NCI-H69 (cell line): ENCODE results near the gene ABLIM1.

Experiments
- DNase-seq: peaks from one replicate; lab custom pipeline; 2025; lab: John Stamatoyannopoulos, UW

ABLIM1 gene

DNA sequence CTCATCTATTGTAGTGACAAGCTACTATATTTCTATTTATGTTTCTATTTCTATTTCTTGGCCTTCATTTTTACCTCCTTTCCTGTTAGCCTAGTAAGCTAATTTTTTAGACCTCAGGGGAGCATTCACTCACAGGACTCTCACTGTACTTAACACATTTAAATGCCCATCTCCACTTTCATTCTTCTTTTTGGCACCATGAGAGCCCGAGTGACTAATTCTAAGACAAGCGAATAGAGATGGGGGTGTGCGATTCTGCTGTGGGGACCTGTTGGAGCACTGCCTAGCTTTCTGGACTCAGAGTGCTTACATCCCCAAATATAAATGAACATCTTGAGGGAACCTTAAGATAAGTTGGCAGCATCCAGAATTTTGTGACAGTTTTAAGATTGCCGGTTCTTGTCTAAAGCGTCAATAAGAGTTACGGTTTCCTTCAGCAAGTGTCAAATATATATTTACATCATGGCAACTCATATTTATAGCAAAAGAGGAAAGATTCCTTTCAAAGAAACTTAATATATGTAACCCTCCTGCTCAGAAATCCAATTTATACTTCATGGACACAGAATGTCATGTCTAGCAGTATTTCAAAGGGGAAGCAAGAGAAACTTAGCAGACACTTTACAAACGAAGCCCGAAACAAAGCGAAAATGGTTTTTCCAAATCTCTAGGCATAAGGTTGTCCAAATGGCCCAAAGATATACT lies 199.7 kb downstream of the ABLIM1 start:
- no peak for DNase-seq

DNA sequence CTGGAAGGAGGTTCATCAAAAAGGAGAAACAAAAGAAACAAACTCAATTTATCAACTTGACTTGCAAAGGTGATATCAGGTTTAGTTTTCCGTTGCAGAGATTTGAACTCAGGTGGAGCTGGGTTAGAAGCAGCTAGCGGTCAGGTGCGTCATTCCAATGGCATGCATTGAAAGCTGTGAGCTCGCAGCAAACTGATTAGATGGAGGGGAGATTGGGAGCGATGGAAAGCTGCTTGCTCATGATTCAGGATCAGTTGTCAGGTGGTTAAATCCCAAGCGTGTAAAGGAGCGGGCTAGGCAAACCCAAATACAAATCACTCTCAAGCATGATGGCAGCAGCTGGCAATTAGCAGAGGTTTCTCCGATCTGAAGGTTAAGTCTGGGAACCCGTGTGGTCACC lies 204.5 kb downstream of the ABLIM1 start:
- no peak for DNase-seq

DNA sequence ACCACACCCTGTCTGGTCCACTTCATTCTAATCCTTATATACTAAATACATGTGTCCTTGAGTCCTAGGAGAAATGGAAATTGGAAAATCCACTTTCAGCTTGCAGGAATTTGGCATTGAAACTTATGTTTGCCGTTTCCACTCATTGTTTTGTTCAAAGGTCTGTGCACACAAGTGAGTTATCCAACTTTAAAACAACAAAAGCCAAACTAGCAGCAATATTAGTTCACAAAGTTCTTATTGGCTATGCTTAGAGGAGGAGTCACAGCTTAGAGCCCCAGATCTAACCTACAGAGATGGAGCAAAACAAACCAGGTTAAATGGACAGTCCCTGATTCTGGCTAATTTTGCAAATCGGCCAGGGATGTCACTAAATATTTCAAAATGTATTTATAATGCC lies 209.2 kb downstream of the ABLIM1 start:
- no peak for DNase-seq

DNA sequence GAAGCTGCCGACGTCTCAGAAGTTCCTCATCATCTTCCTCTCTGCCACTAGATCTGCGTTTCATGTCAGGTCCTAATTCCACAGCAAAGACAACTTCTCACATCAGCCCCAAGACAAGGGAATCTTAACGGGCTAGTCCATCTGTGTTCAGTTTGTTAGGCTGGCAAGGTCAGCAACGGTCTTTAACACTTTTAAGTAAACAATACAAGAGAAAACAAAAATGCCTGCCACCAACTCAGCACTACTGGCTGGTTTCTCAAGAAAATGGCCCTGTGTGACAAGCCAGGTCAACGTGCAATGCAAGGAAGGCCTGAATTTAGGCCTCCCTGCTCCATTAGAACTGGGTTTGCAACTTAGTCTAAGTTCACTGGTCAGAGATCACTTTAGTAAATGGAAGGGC lies 212.7 kb downstream of the ABLIM1 start:
- no peak for DNase-seq

DNA sequence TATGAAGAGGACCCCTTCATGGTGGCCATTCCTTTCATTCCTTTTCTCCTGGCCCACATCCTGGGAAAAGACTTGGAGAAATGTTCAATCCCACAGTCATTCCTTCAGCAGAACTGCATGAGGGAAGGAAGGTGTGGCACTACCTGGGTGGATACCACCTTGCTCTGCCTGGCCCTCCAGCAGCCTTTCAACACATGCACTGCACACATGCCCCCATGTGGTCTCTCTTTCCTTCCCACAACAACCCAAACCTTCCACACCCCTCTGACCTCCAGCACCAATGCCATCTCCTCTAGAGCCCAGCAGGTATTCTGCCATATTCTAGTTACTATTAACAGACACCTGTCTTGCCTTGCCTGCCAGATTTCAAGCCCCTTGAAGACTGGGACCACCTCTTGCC lies 213.3 kb downstream of the ABLIM1 start:
- no peak for DNase-seq

DNA sequence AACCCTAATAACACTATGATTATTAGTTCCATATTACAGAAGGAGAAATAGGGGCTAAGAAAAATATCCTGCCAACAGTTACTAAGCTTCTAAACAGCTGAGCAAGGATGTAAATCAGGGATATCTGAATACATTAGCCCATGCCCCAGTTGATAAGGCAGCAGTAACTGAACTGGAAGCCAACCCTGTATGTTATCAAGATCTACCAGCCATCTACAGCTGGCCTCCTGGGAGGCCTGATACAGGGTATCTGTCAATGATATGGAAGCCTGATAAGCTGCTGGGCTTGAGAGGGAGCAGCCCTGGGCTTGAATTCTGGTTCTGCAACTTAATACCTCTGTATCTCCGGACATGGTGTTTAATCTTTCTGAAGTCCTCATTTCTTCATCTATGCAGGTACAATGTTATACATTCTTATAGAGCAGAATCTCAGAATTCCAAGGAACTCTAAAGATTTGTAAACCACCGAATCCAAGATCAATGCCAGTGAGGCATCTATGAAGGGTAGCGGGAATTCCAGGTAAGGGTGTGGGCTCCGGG lies 215.9 kb downstream of the ABLIM1 start:
- no peak for DNase-seq

DNA sequence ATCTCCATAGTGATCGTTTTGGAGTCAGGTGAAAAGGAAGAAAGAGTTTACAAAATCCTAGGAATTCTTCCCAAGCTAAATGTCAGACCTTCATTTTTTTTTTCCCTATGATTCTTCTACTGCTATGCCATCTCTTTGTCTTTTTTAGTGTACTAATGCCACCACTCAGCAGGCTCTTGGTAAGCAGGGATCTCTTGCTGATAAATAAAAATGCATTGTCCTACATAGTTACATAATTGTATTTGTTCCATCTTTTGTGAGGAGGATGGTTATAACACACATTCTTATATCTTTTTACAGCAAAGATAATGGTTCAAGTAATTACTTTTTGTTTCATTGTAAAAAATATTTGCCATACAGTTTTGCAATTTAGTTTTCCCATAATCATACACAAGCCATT lies 217.0 kb downstream of the ABLIM1 start:
- DNase-seq = no peak

DNA sequence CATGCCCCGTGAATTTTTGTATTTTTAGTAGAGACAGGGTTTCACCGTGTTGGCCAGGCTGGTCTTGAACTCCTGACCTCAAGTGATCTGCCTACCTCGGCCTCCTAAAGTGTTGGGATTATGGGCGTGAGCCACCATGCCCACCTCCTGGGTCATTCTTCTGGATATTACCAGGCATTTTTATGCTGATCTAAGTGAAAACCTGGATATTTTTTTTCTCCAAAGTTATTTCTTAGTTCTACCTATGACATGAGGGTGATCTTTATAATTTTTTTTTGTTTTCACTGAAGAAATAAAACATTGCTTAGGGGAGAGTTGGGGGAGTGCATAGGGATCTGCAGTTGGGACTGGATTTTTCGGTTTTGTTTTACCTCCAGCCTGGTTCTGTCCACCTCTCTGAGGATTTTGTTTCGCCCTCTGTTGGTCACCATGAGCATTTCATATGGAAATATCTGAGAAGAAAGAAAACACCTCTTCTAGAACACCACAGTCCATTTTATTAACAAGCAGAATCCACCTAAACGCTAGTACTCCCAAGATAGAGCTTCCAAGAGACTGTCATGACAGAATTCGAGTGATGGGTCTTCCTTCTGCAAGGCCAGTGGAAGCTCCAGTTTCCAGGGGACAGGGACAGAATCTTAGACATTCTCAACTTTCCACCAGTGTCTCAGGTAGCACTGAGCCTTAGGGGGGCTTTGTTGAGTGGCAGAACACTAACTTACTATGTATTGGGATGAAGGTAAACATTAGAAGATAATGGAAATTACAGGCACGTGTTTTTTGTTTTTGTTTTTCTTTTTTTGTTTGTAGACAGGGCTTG lies 220.4 kb downstream of the ABLIM1 start:
- DNase-seq = no peak

DNA sequence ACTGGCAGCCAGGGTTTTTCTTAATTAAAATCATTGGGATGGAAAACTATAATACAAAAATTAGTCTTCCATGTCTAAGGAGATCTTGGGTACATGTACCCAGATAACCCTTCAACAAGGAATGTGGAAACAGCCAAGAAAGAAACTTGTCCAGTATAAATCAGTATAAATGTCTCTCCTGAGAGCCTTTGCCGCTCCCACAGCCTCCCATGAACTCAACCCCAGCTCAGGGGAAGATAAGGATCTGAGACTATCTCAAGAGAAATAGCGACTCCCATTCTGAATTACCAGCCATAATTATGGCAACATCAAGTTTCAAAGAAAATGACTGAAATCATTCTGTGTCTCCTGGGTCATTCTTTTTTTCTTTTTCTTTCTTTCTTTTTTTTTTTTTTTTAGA lies 221.1 kb downstream of the ABLIM1 start:
- no peak for DNase-seq

DNA sequence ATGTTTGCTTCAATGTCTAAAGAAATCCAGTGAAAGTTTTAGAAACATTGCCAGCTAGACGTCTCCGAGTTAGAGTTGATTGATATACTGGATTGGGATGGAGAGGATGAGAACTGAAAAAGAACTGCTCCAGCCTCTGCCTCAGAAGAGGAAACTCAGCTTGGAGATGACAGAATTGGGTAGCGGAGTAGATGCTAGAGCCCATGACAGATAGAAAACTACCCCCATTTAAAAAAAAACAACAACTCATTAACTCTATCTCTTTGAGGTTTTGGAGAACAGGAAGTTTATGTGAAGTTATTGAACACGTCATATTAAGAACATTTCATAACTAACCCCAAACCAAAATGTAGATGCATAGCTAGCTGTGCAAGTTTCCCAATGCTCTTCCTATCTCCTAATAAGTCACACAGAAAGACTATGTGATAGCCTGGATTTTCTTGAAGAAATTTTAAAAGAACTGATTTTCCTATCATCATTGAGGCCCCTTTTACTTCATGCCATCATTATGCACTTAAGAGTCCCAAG lies 225.4 kb downstream of the ABLIM1 start:
- DNase-seq = no peak

DNA sequence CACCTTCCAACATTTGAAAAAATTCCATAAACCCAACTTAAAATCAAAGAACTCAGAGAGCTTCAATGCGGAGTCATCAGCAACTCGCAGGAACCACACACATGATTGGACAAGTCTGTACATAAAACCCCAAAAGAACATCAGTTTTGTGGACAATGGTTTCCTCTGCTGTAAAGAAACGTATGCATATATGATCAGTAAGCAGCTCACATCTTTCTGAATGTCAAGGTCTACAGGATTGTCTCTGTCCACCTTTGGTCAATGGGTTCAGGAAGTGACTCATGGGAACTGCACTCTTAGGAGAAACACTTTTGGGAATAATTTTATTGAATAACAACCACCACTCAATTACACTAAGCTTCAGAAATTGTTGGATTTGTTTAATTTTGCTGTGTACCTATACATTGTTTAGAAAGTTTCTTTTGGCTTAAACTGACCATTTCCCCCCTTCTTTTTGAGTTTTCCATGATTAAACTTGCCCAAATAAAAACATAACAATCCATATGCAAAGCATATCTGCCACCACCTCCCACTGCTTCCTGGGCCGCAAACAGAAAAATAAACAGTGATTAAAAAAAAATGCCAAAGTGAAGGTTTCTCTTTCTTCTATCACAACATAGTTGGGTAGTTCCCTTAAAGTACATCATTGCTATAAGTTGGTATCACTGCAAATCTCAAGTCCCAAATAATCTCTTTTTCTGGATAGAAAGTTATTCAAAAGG lies 226.5 kb downstream of the ABLIM1 start:
- DNase-seq = no peak

DNA sequence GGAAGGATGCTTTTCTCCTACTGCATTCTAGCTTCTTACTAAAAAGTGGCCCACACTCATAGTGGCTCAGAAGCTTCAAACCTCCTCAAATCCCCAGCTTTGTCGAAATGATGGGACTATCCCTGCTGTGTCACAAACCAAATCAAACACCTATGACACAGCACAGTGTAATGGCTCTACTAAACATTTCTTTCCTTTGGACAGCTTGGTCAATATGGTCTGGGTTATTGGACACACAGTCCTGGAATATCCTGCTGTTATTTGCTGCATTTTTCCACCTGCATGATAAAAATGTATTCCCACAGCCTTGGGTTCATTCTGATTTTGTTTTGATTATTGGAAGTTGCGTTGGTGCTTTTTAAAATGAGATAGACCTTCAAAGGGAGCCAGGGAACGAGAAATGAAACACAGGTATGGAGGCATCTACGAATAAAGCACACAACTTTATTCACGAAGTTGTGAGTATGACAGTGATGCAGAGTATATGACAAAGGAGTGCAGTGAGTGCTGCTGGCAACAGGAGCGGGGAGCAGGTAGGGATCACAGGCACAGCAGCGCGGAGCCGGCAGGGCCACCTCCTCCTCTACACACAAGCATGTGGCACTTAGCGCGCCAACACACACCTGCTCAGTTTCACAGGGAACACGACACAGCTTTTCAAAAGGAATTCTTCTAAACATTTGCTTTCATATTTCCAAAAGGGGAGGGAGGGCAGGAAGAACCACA lies 227.2 kb downstream of the ABLIM1 start:
- DNase-seq = no peak

DNA sequence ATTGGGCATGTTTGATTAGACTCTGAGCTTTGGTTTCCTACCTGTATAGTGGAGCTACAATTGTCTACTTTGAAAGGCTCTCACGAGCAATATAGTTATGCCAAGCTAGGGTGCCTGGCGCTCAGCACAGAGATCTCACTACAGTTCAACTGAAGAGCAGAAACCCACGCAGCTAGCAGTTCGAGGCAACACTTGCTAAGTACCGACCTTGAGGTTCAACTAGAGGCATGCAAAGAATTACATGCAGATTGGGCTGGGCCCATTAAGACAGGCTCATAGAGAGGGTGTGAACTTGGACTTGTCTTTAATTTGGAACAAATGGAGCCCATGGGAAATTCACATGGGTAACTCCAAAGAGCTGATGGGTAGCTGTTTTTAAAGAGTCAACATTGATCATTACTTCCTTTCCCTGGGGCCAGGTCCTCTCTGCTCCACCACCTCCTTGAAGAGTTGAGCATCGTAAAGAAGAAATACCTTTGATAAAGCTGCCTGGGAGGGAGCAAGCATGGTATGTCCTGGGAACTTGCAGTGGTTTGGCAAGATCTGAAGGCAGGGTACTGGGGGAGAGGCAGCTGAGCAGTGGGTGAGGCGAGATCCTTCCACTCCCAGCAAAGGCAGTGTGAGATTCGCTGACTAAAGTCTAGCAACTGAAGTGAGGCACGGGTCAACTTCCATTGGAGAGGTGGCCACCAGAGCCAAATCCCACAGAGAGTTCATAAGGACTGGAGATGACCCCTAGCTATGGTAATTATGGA lies 228.3 kb downstream of the ABLIM1 start:
- no peak for DNase-seq

DNA sequence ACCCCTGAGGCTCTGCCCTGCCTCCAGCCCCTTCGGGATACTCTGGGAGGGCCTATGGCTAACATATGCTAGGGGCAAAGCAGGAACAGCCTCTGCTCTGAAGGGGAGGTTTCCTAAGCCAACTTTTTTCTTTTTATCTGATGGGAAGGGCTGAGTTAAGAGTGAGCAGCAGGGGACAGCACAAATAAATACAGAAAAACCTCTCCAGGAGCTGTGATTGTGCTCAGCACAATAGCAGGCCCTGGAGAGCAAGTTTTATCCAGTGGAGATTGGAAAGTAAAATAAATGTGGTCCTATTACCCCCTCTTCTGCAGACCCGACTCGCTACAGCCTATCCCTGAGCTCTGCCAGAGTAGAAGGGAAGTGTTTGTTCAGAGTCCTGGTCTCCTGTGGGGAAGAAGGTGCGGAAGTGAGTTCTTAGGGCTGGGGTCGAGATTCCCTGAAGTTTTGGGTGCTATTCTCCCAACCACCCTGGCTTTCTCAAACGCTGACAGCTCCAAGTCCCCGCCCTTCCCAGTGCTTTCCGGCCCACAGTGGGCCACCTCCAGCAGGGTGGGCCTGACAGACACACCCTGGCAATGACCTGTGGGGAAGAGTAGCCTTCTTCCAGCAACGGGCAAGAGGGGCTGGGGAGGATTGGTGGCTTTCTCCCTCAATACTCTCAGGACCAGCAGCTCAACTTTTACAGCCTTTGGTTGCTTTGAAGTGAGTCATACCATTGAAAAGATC lies 230.8 kb downstream of the ABLIM1 start:
- DNase-seq = no peak

DNA sequence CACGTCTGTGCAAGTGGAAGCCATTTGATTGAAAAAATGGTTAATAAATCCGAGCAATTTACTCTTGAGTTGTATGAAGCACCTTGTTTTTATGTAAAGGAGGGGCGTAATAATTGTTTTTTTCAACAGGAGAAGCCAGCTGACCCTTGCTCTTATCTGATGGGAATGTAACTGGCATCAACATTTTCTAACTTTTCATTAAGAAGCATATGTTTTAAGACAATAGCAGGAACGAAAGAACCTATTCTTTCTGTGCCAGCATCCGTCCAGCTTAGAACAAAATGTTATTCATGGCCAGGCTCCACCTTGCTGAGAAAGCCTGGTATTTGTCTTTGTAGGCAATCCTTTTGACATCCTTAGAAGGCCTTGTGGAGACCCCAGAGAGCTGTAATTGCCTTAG lies 231.6 kb downstream of the ABLIM1 start:
- DNase-seq = no peak

DNA sequence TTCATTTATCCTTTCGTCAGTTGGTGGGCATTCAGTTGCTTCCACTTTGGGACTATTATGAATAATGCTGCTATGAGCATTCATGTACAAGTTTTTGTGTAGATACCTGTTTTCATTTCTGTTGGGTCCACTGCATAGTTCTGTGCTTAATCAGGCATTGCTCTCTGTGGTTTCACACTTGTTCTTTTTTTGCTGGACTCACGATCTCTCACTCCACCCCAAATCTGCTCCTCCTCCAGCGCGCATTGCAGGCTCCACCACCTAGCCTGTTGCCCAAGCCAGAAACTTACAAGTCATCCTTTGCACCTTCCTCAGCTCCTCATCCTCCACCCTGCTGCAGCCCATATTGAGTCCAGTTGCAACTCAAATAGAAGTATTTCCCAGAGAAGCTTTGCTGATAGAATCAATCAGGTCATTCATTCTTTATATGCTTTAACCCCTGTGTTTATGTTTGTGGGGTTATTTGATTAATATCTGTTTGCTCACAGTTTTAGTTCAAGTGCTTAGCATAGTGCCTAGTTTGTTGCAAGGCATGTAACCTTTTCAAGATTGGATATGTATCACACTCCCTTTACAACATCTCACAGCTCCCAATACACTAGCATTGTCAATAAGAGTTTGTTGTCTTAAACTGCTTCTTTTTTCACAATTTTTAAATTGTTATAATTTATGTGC lies 237.1 kb downstream of the ABLIM1 start:
- no peak for DNase-seq

DNA sequence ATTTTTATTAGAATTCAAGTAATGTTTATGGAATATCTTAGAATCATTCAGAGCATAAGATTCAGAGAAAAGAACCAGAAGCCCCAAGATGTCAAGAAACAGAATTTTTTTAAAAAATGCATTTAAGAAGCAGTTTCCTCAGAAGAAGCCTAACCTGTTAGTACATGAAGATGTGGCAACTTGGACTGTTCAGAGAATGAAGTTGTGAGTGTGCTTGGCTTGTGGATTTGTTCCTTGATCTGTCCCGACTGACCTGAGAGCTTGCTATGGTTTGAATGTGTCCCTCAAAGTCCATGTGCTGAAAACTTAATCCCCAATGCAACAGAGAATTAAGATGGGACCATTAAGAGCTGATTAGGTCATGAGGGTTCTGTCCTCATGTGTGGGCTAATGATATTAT lies 240.0 kb downstream of the ABLIM1 start:
- no peak for DNase-seq

DNA sequence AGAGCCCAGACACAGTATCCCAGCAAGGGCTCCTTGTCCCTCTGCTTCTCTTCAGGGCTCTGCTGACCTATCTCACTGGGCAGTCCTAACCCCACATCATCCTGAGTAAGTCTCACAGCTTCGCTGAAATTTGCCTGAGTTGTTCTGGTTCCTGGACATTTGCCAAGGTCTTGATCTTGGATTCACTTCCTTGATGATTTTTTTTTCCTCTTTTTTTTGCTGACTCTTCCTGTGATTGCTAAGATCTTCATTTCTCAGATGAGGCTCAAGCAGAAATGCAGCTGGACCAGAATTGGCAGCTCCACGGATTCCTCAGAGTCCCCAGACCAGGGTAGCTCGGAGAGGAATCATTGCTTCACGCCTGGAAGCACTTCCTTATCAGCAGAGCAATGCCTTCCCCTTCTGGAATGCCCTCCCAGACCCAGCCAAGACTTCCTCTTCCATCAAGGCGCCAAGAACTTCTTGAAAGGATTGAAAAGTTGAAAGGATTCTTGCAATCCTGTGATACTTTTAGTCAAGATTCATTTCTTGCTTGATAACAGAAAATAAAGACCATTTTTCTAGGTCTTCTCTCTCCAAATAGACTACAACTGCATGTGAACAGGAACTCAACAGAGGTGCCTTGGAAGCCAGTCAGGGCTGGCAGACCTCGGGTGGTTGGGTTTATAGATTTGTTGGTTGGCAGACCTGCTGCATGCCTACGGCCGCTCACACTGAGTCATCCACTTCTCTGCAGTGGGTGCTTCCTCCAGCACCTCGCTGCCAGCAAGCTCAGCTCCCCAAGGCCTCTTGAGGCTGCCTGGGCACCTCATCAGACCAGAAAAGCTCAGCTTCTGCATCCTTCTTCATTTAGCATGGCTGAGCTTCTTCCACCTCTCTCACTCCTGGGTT lies 244.9 kb downstream of the ABLIM1 start:
- DNase-seq = no peak

DNA sequence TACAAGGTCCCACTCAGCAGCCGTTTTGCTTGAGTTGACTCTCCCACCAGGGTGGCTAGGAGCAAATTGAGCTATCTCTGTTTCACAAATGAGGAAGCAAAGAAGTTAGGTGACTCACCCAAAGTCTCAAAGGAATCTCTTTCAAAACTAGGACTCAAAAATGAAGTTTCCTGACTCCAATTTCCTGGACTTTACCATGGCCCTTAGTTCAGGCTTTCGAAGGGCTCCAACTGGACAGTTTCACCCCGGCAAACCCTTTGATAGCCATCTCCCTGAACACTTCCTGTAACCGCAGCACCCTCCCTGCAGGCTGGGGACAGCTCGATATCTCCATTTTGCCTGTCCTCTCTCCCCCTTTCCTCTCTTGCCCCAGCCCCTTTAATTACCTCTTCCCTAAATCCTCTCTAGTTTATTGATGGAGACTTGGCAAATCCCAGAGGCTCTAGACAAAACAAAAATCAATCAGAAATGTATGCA lies 249.1 kb downstream of the ABLIM1 start:
- DNase-seq = no peak
